ENCODE results near the gene ARHGAP22. TPM values are rescaled to one million over a fixed set of nuclear protein-coding genes. Genes with fewer than 3 reads are reported as not detected.

The ARHGAP22 gene
- polyA plus RNA-seq, 1 experiment: 7.2 TPM

DNA sequence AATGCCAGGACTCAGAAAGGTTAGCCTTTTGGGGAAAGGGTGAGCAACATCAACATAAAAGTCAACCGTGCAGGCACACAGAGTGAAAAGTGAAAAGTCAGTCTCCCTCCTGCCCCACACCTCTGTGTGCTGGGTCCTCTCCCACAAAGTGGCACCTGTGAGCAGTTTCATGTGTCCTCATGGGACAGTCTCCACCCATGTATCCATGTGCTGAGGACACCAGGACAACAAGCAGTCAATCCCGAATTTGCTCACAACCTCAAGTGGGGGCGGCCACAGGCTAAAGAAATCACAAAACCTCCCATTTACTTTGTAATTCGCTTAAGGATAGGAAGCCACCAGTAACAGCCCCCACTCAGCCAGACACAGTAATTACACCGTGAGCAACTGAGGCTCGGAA is 97.4 kb downstream of the ARHGAP22 start:
- TF ChIP-seq, protein P1, sequence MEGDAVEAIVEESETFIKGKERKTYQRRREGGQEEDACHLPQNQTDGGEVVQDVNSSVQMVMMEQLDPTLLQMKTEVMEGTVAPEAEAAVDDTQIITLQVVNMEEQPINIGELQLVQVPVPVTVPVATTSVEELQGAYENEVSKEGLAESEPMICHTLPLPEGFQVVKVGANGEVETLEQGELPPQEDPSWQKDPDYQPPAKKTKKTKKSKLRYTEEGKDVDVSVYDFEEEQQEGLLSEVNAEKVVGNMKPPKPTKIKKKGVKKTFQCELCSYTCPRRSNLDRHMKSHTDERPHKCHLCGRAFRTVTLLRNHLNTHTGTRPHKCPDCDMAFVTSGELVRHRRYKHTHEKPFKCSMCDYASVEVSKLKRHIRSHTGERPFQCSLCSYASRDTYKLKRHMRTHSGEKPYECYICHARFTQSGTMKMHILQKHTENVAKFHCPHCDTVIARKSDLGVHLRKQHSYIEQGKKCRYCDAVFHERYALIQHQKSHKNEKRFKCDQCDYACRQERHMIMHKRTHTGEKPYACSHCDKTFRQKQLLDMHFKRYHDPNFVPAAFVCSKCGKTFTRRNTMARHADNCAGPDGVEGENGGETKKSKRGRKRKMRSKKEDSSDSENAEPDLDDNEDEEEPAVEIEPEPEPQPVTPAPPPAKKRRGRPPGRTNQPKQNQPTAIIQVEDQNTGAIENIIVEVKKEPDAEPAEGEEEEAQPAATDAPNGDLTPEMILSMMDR (IDR thresholded peaks at IDR 0.05; ENCODE audit: insufficient read depth, low read depth, low read length): no peak
- no peak for DNase-seq (ENCODE audit: low read depth)
- ChIA-PET CTCF (interaction anchor here (0.9 to 4.4 kb wide), 10 partner anchors 12 to 217 kb away, joined by 3 to 38 read pairs (median 4); no protein-coding TSS in a partner anchor), POLR2A (no interaction called here)
- H3K36me3 ChIP-seq (ENCODE audit: control insufficient read depth, insufficient read depth, low read length): no peaks in the 10 kb centered on the region
- H3K27me3 ChIP-seq (ENCODE audit: control insufficient read depth, insufficient read depth, low read length): no peaks in the 10 kb centered on the region
- H3K4me3 ChIP-seq (ENCODE audit: low read depth, low read length): no peak overlapping the region

DNA sequence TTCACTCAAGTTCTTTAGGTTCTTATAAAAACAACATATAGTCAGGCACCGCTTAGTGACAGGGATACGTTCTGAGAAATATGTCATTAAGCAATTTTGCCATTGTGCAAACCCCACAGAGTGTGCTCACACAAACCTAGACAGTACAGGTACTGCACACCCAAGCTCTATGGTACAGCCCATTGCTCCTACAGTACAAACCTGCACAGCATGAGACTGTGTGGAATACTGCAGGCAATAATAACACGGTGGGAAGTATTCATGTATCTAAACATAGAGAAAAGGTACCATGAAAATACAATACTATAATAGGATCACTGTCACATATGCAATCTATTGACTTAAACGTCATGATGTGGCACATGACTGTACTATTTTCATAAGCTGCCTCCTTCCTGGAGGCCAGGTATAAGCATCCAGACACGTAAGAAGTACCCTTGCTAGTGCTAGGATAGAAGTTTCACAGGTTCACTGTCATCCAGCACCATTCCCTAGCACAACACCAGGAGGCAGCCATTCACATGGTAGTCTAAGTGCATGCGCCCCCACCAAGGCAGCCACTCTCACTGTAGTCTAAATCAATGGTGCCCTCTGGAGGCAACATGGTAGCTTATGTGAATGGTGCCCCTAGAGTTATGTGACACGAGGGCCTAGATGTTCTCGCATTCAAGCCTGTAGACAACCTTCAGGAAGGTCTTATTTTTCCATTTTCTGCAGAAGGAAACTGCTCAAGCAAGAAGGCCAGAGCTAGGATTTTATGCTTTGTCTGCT is 98.5 kb downstream of the ARHGAP22 start:
- ChIA-PET CTCF (interaction anchor here (0.7 to 4.4 kb wide), 13 partner anchors 10 to 216 kb away, joined by 3 to 38 read pairs (median 4); no protein-coding TSS in a partner anchor), POLR2A (no interaction called here)
- H3K4me3 ChIP-seq (ENCODE audit: low read depth, low read length): no peak overlapping the region
- no peak for DNase-seq (ENCODE audit: low read depth)
- TF ChIP-seq, protein P1 (IDR thresholded peaks at IDR 0.05; ENCODE audit: insufficient read depth, low read depth, low read length): peak; percentile 27; the same call in 1 of the 2 replicates
- no peaks in the 10 kb centered on the region for H3K27me3 ChIP-seq (ENCODE audit: control insufficient read depth, insufficient read depth, low read length)
- no peaks in the 10 kb centered on the region for H3K36me3 ChIP-seq (ENCODE audit: control insufficient read depth, insufficient read depth, low read length)

DNA sequence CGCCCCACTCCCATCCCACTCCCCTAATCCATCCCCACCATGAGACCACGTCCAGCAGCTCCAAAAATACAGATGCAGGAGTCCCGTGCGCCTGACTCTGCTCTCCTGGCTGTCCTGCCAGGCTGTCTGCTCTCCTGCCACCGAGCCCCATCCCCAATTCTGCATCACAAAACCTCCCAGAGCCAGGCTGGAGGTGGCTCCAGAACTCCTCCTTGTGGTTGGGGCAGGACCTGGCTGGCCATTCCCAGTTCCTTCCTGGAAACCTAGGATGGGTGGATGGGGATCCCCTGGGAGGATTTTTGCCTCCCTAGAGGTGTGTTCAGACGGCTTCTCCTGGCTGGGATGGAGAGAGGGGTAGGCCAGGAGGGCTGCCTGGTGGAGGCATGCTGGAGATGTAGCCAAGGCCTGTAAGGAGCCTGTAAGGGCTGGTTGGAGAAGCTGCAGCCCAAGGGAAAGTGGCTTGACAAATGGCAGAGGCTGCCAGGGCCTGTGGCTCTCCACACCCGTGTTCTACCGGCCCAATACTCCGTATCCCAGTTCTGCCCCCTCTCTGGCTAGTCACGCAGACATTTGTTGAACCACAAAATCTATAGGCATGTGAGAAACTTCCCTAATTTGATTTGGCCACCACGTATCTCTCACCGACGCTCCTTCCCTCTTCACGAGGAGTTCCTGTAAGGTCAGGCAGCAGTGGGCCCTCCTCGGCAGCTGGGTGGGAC is 99.3 kb downstream of the ARHGAP22 start:
- no peaks in the 10 kb centered on the region for H3K27me3 ChIP-seq (ENCODE audit: control insufficient read depth, insufficient read depth, low read length)
- DNase-seq (ENCODE audit: low read depth): no peak
- POLR2A ChIA-PET: no interaction called here
- CTCF ChIA-PET: interaction anchor here (0.7 to 4.4 kb wide), 8 partner anchors 9 to 151 kb away, joined by 3 to 38 read pairs (median 4); no protein-coding TSS in a partner anchor
- no peaks in the 10 kb centered on the region for H3K36me3 ChIP-seq (ENCODE audit: control insufficient read depth, insufficient read depth, low read length)
- H3K4me3 ChIP-seq (ENCODE audit: low read depth, low read length): no peak overlapping the region
- TF ChIP-seq, protein P1 (IDR thresholded peaks at IDR 0.05; ENCODE audit: insufficient read depth, low read depth, low read length): no peak

DNA sequence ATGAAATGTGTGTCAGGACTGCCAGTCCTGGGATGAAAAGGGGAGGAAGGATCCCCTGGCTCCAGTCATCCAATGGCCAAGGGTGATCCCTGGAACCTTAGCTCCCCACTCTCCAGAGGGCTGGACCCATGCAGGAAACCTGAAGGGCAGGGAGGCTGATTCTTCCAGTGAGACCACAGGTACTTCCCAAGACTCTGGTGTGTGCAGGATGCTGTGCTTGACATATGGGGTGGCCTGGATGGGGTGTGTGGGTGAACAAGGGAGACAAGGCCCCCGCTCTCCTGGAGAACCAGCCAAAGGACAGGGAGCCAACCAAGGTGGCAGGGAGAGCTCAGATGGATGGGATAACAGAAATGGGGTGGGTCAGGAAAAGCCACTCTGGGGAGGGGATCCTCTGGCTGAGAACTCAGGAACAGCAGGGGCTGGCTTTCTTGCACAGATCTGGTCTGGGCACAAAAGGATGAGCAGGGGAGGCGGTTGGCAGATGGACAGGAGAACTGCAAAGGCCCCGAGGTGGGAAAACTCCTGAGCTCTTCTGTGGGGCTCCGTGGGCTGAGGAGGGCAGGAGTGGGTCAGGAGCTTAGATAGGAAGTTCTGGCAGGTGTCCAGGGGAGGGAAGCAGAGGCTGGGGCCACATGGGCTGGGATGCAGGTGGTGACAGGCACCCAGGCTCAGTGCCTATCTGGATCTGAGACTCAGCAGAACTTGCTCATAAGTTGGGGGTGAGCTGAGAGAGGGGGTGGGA is 100.6 kb downstream of the ARHGAP22 start:
- Histone ChIP-seq H3K36me3 (ENCODE audit: control insufficient read depth, insufficient read depth, low read length) (no peaks in the 10 kb centered on the region), H3K27me3 (ENCODE audit: control insufficient read depth, insufficient read depth, low read length) (no peaks in the 10 kb centered on the region), H3K4me3 (ENCODE audit: low read depth, low read length) (no peak overlapping the region)
- TF ChIP-seq, protein P1 (IDR thresholded peaks at IDR 0.05; ENCODE audit: insufficient read depth, low read depth, low read length): no peak
- POLR2A ChIA-PET: no interaction called here
- CTCF ChIA-PET: interaction anchor here (0.9 to 4.4 kb wide), 4 partner anchors 17 to 152 kb away, joined by 3 to 38 read pairs (median 4); no protein-coding TSS in a partner anchor
- DNase-seq (ENCODE audit: low read depth): no peak

Data from BJ (cell line).